ENCODE results near the gene PTCH2.

- no peak for TF ChIP-seq CTCF (IDR thresholded peaks at IDR 0.05; ENCODE audit: low read depth, low read length, poor library complexity, severe bottlenecking)
- TF ChIP-seq EZH2phosphoT487 (IDR thresholded peaks at IDR 0.05; ENCODE audit: borderline replicate concordance, low read length), result no peak
Observed at GRCh38 chr1:44821240-44821715, 21.8 kb downstream of the PTCH2 start.

Measured in DOHH2 (cell line).